ENCODE results near the gene TNRC18. TPM values are rescaled to one million over a fixed set of nuclear protein-coding genes. Genes with fewer than 3 reads are reported as not detected.
"Not testable (repeated sequence)": the region's sequence is repeated elsewhere in the genome, so short reads cannot be mapped to it uniquely, and the experiment has no call there.

The TNRC18 gene, protein sequence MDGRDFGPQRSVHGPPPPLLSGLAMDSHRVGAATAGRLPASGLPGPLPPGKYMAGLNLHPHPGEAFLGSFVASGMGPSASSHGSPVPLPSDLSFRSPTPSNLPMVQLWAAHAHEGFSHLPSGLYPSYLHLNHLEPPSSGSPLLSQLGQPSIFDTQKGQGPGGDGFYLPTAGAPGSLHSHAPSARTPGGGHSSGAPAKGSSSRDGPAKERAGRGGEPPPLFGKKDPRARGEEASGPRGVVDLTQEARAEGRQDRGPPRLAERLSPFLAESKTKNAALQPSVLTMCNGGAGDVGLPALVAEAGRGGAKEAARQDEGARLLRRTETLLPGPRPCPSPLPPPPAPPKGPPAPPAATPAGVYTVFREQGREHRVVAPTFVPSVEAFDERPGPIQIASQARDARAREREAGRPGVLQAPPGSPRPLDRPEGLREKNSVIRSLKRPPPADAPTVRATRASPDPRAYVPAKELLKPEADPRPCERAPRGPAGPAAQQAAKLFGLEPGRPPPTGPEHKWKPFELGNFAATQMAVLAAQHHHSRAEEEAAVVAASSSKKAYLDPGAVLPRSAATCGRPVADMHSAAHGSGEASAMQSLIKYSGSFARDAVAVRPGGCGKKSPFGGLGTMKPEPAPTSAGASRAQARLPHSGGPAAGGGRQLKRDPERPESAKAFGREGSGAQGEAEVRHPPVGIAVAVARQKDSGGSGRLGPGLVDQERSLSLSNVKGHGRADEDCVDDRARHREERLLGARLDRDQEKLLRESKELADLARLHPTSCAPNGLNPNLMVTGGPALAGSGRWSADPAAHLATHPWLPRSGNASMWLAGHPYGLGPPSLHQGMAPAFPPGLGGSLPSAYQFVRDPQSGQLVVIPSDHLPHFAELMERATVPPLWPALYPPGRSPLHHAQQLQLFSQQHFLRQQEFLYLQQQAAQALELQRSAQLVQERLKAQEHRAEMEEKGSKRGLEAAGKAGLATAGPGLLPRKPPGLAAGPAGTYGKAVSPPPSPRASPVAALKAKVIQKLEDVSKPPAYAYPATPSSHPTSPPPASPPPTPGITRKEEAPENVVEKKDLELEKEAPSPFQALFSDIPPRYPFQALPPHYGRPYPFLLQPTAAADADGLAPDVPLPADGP (N-terminal part only)
- total RNA-seq = 10 to 100 TPM; 42.5 to 49.5 TPM
- polyA plus RNA-seq (ENCODE audit: insufficient read length in 2 of 2) = 100 to 1,000 TPM; 111 to 130 TPM
- long read RNA-seq, donor 1 = 0 reads
- long read RNA-seq, donor 2, partial matches to known transcripts = 12 of 13 reads
- long read RNA-seq, donor 2, other reads (novel, unspliced or antisense) = 0 of 13 reads
- long read RNA-seq, donor 3, partial matches to known transcripts = 5 of 5 reads
- long read RNA-seq, donor 3, other reads (novel, unspliced or antisense) = 0 of 5 reads
- long read RNA-seq, donor 4, partial matches to known transcripts = 11 of 13 reads
- long read RNA-seq, donor 4, other reads (novel, unspliced or antisense) = 0 of 13 reads

- under 1% methylated on average over 55 of the region's 67 CpGs for WGBS (ENCODE audit: insufficient coverage)
- Histone ChIP-seq H3K9me3 (ENCODE audit: control insufficient read depth, insufficient read depth, low read length) (no peaks in the 10 kb centered on the region), H3K27me3 (ENCODE audit: control insufficient read depth, insufficient read depth, low read length) (no peaks in the 10 kb centered on the region), H3K36me3 (ENCODE audit: control insufficient read depth, insufficient read depth, low read length) (peaks cover 41% of the 10 kb centered on the region), H3K4me1 (ENCODE audit: control insufficient read depth, insufficient read depth, low read length) (peaks cover 27% of the 10 kb centered on the region), H3K4me3 (ENCODE audit: low read depth, low read length) (peak within 1 kb of the TSS; percentile 88), H3K27ac (ENCODE audit: low read depth, low read length) (peak within 1 kb of the TSS; percentile 99)
- DNase-seq (ENCODE audit: low read depth in 4 of 6, low spot score in 6 of 6) = no peak
Measured at GRCh38 chr7:5423306-5423975, at the start of gene TNRC18. Gene TNRC18, minus strand, starts transcription at chr7:5423834. Its CDS starts 2,588 bp downstream, at chr7:5421246.

GRCh38 chr7:5472432-5473315, 49.0 kb upstream of the TNRC18 start:
- no peak overlapping the region for H3K4me3 ChIP-seq (ENCODE audit: low read depth, low read length)

GRCh38 chr7:5471623-5472022, 48.0 kb upstream of the TNRC18 start:
- DNase-seq (ENCODE audit: low read depth in 4 of 6, low spot score in 6 of 6); H3K27ac ChIP-seq (ENCODE audit: low read depth, low read length); H3K27me3 ChIP-seq (ENCODE audit: control insufficient read depth, insufficient read depth, low read length); H3K4me3 ChIP-seq (ENCODE audit: low read depth, low read length); H3K9me3 ChIP-seq (ENCODE audit: control insufficient read depth, insufficient read depth, low read length): not testable (repeated sequence)
- peaks cover 15% of the 10 kb centered on the region for H3K4me1 ChIP-seq (ENCODE audit: control insufficient read depth, insufficient read depth, low read length)
- WGBS (ENCODE audit: insufficient coverage) = 89% methylated on average over 14 of the region's 14 CpGs
- peaks cover 15% of the 10 kb centered on the region for H3K36me3 ChIP-seq (ENCODE audit: control insufficient read depth, insufficient read depth, low read length)

More at GRCh38 chr7:5472432-5473315, 49.0 kb upstream of the TNRC18 start:
- no peaks in the 10 kb centered on the region for H3K27me3 ChIP-seq (ENCODE audit: control insufficient read depth, insufficient read depth, low read length)
- 88% methylated on average over 19 of the region's 20 CpGs for WGBS (ENCODE audit: insufficient coverage)
- H3K27ac ChIP-seq (ENCODE audit: low read depth, low read length) = no peak overlapping the region
- peaks cover 17% of the 10 kb centered on the region for H3K36me3 ChIP-seq (ENCODE audit: control insufficient read depth, insufficient read depth, low read length)
- H3K4me1 ChIP-seq (ENCODE audit: control insufficient read depth, insufficient read depth, low read length) = peaks cover 18% of the 10 kb centered on the region
- no peak for DNase-seq (ENCODE audit: low read depth in 4 of 6, low spot score in 6 of 6)
- H3K9me3 ChIP-seq (ENCODE audit: control insufficient read depth, insufficient read depth, low read length) = no peaks in the 10 kb centered on the region

GRCh38 chr7:5470816-5471215, 47.2 kb upstream of the TNRC18 start:
- Histone ChIP-seq H3K27me3 (ENCODE audit: control insufficient read depth, insufficient read depth, low read length) (no peaks in the 10 kb centered on the region), H3K4me3 (ENCODE audit: low read depth, low read length) (no peak overlapping the region), H3K36me3 (ENCODE audit: control insufficient read depth, insufficient read depth, low read length) (peaks cover 15% of the 10 kb centered on the region), H3K4me1 (ENCODE audit: control insufficient read depth, insufficient read depth, low read length) (peaks cover 15% of the 10 kb centered on the region), H3K27ac (ENCODE audit: low read depth, low read length) (no peak overlapping the region), H3K9me3 (ENCODE audit: control insufficient read depth, insufficient read depth, low read length) (no peaks in the 10 kb centered on the region)
- 51% methylated on average over 22 of the region's 22 CpGs for WGBS (ENCODE audit: insufficient coverage)
- DNase-seq (ENCODE audit: low read depth in 4 of 6, low spot score in 6 of 6) = peak in 2 of 6 donors; percentile 66 to 73

DNA sequence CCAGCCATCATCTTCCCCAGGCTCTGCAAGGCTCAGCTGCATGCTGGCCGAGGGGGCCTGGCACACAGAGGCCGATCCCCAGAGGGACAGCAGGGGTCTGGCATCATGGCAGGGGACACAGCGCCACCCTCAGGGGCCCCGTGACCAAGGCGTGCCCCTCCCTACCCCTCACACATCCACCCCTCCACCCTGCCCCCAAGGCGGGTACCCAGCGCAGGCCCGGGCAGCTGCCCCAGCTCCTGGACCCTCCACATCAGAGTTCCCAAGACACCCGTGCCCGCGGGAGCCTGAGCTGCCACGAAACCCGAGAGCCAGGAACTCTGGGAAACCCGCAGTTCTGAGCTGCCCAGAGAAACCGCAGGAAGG, 46.5 kb upstream of the TNRC18 start:
- H3K27ac ChIP-seq (ENCODE audit: low read depth, low read length) = no peak overlapping the region
- H3K9me3 ChIP-seq (ENCODE audit: control insufficient read depth, insufficient read depth, low read length) = no peaks in the 10 kb centered on the region
- H3K4me3 ChIP-seq (ENCODE audit: low read depth, low read length) = no peak overlapping the region
- H3K27me3 ChIP-seq (ENCODE audit: control insufficient read depth, insufficient read depth, low read length) = no peaks in the 10 kb centered on the region
- peaks cover 11% of the 10 kb centered on the region for H3K36me3 ChIP-seq (ENCODE audit: control insufficient read depth, insufficient read depth, low read length)
- DNase-seq (ENCODE audit: low read depth in 4 of 6, low spot score in 6 of 6) = no peak
- WGBS (ENCODE audit: insufficient coverage) = 62% methylated on average over 15 of the region's 15 CpGs
- H3K4me1 ChIP-seq (ENCODE audit: control insufficient read depth, insufficient read depth, low read length) = peaks cover 15% of the 10 kb centered on the region

DNA sequence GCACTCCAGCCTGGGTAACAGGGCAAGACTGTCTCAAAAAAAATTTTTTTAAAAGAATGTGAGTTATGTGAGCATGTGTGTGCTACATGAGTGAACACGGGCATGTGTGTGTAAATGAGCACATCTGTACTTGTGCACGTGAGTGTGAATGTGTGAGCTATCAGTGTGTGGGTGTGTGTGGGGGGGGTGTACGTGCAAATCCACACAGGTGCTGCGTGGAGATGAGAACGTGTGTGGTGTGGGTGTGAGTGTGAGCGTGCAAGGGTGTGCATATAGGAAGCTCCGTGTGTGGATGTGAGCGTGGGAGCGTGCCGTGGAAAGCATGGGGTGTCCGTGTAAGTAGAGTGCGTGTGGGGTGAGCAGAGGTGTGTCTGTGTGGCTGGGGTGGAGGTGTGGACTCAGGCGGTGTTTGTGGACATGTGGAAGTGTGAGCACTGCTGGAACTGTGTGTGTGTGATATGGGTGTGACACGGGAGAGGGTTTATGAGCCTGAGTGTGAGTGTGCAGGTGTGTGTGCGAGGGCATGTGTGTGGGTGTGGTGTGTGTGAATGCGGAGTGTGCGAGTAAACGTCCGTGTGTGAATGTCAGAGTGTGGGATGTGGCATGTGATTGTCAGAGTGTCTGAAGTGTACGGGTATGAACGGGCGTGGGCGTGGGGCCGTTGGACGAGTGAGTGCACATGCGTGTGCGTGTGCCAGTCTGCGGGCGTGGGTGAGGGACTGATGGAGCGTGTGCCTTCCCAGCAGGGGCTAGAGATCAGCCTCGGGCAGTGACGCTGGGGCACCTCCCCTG, 45.9 kb upstream of the TNRC18 start:
- Histone ChIP-seq H3K4me3 (ENCODE audit: low read depth, low read length) (no peak overlapping the region), H3K9me3 (ENCODE audit: control insufficient read depth, insufficient read depth, low read length) (no peaks in the 10 kb centered on the region), H3K27ac (ENCODE audit: low read depth, low read length) (no peak overlapping the region), H3K36me3 (ENCODE audit: control insufficient read depth, insufficient read depth, low read length) (peaks cover 11% of the 10 kb centered on the region), H3K27me3 (ENCODE audit: control insufficient read depth, insufficient read depth, low read length) (no peaks in the 10 kb centered on the region), H3K4me1 (ENCODE audit: control insufficient read depth, insufficient read depth, low read length) (peaks cover 15% of the 10 kb centered on the region)
- WGBS (ENCODE audit: insufficient coverage) = 85% methylated on average over 31 of the region's 32 CpGs
- DNase-seq (ENCODE audit: low read depth in 4 of 6, low spot score in 6 of 6) = no peak

DNA sequence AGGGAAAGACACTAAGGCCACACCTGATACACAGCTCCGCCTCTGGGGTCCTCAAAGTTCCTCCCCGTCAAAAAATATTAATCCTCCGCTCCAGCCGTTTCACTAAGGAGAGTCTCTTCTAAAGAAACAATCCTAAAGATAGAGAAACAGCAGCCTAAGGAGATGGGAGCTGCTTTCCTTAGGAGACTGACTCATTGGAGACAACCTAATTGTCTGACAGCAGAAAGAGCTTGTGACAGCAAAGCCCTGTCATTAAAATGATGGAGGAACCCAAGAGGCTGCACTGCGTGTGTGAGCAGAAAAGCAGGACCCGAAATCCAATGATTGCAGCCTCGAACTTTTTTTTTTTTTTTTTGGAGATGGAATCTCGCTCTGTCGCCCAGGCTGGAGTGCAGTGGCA, 44.0 kb upstream of the TNRC18 start:
- Histone ChIP-seq H3K4me3 (ENCODE audit: low read depth, low read length) (no peak overlapping the region), H3K27me3 (ENCODE audit: control insufficient read depth, insufficient read depth, low read length) (no peaks in the 10 kb centered on the region), H3K27ac (ENCODE audit: low read depth, low read length) (no peak overlapping the region), H3K9me3 (ENCODE audit: control insufficient read depth, insufficient read depth, low read length) (no peaks in the 10 kb centered on the region), H3K4me1 (ENCODE audit: control insufficient read depth, insufficient read depth, low read length) (peaks cover 15% of the 10 kb centered on the region), H3K36me3 (ENCODE audit: control insufficient read depth, insufficient read depth, low read length) (peaks cover 11% of the 10 kb centered on the region)
- peak in 1 of 6 donors; percentile 49 for DNase-seq (ENCODE audit: low read depth in 4 of 6, low spot score in 6 of 6)
- WGBS (ENCODE audit: insufficient coverage) = 93% methylated on average over 3 of the region's 9 CpGs

GRCh38 chr7:5466551-5466950, 42.9 kb upstream of the TNRC18 start:
- Histone ChIP-seq H3K27ac (ENCODE audit: low read depth, low read length) (no peak overlapping the region), H3K27me3 (ENCODE audit: control insufficient read depth, insufficient read depth, low read length) (no peaks in the 10 kb centered on the region), H3K4me1 (ENCODE audit: control insufficient read depth, insufficient read depth, low read length) (peaks cover 15% of the 10 kb centered on the region), H3K36me3 (ENCODE audit: control insufficient read depth, insufficient read depth, low read length) (peaks cover 7% of the 10 kb centered on the region), H3K4me3 (ENCODE audit: low read depth, low read length) (no peak overlapping the region), H3K9me3 (ENCODE audit: control insufficient read depth, insufficient read depth, low read length) (no peaks in the 10 kb centered on the region)
- no peak for DNase-seq (ENCODE audit: low read depth in 4 of 6, low spot score in 6 of 6)
- 86% methylated on average over 14 of the region's 14 CpGs for WGBS (ENCODE audit: insufficient coverage)
